GM18907 (cell line): ENCODE data around the gene PCDHGA2.
"Not testable (repeated sequence)": the region's sequence is repeated elsewhere in the genome, so short reads cannot be mapped to it uniquely, and the experiment has no call there.

ENCODE experiments used
- ATAC-seq: cut with Tn5 transposase; IDR thresholded peaks from one replicate; pipeline ENCODE4 v1.9.1; 2021; ENCODE audit warnings: mild to moderate bottlenecking, moderate library complexity; ENCODE audit not compliant: unreplicated experiment

PCDHGA2 gene

GRCh38 chr5:141382469-141383294, 44.1 kb downstream of the PCDHGA2 start, which contains the start of gene PCDHGA7:
Gene PCDHGA7 (plus strand): TSS chr5:141382742. CDS start chr5:141382900, 158 bp downstream.
- no peak for ATAC-seq

- no peak for ATAC-seq
Observed at GRCh38 chr5:141383345-141383744, 44.8 kb downstream of the PCDHGA2 start.

- no peak for ATAC-seq
Observed at GRCh38 chr5:141384471-141385267, 46.1 kb downstream of the PCDHGA2 start.

GRCh38 chr5:141387557-141388311, 49.2 kb downstream of the PCDHGA2 start, which contains the start of gene PCDHGB4:
Gene PCDHGB4 (plus strand): TSS chr5:141387698. CDS start chr5:141387885, 187 bp downstream.
- ATAC-seq, result not testable (repeated sequence)

GRCh38 chr5:141388661-141389060, 50.1 kb downstream of the PCDHGA2 start:
- ATAC-seq, result no peak

- ATAC-seq, result no peak
Observed at GRCh38 chr5:141389153-141390042, 50.8 kb downstream of the PCDHGA2 start.

- ATAC-seq, result no peak
Observed at GRCh38 chr5:141392429-141393198, 54.1 kb downstream of the PCDHGA2 start, which contains the start of gene PCDHGA8. Gene PCDHGA8 (plus strand): TSS chr5:141392633. CDS start chr5:141392814, 181 bp downstream.
